HL-60/S4 (cell line): ENCODE results near the gene SINHCAF.
"Not testable (repeated sequence)": the region's sequence is repeated elsewhere in the genome, so short reads cannot be mapped to it uniquely, and the experiment has no call there.

Experiments
- in situ Hi-C: fragments of 300-500 bp; cut with MboI; formaldehyde crosslinking; loops from 2 replicates; pipeline ENCODE4 v1.14.3; 2022; ENCODE audit warnings: low sequenced_read_pairs

SINHCAF gene

DNA sequence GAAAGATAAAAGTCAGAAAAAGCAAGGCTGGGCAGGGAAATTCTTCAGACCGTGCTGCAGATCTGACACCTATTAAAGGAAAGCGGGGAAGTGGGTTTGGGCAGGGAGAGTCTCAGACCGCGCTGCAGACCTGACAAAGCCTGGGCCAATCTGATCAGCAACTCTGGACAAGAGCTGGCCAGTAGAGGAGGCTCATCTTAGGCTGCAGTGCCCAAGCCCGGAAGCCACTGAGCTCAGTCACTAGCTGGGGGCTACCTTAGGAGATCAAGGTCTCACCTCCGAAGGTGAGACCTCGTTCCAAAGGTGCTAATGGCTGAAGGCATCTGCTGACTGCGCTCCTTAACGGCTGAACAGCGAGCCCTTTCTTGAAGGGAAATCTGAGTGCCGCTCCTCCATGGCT lies 60.2 kb downstream of the SINHCAF start:
- in situ Hi-C loops, result no loop called here

DNA sequence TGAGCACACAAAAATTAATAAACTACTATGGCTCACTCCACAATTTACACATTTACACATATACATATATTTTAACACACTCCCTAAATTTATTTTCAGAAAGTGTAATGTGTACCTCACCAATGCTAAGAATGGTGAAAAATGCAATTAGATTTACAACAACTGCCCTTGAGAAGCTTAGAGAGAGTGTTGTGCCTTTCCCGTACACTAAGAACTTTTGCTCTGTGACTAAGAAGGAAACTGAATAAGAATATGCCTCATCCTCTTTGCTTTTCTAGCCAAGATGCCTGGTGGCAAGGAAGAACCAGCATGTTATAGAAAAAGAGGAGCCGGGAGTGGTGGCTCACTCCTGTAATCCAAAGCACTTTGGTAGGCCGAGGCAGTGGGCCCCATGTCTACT lies 62.3 kb downstream of the SINHCAF start:
- in situ Hi-C loops, result no loop called here

DNA sequence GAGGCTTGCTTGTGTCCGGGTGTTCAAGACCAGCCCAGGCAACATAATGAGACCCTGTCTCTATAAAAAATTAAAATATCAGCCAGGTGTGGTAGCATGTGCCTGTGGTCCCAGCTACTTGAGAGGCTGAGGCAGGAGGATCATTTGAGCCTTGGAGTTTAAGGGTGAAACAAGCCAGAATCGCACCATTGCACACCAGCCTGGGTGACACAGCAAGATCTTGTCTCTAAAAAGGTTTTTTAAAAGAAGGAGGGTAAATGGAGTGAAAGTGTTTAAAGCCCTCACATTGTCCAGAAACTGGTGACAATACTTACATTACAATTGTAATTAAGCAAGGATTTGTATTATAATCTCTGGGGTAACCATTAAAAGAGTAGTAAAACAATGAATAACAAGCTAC lies 64.2 kb downstream of the SINHCAF start:
- in situ Hi-C loops, result no loop called here

DNA sequence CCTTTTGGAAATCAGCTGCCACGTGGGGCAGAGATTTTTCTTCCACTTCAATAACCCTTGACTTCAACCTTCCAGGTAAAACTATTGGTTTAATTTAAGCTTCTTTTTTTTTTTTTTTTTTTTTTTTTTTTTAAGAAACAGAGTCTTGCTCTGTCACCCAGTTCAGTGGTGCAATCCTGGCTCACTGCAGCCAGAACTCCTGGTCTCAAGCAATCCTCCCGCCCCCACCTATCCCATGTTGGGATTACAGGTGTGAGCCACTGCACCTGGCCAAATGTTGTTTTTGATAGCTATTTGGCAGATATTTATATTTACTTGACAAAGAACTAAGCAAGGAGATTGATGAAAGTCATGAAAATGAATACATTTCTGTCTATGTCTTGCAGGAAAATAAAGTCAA lies 65.1 kb downstream of the SINHCAF start:
- in situ Hi-C loops, result no loop called here

DNA sequence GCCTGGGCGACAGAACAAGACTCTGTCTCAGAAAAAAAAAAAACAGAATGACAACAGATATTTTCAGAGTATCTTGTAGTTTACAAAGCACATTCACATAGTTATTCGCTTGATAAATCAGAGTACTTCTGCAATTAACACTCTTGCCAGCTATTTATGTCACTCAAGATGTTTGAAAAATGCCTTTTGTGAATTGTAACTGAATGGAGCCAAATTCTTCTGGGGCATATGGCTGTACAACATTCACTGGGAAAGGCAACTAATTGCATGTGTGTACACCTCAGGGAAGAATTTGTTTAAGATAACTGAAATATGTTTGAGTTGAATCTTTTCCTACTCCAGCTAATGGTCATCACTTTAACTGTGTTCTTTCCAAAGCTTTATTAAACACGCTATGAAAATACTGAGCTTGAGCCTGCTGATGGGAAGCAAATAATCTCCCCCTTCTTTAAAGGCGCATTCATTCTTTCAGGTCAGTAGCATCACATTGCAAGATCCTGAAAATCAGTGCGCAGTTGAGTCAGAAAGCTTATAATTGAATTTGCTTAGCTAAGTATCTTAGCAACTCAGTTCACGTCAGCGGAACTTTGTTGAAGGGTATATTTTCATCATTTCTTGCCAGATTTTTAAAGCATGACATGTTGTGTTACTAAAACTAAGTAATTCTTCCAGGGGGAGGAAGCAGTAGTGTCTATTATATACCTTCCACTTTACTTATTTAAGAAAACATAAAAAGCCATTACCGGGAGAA lies 66.6 kb downstream of the SINHCAF start:
- in situ Hi-C loops, result loop anchor here (10.0 kb wide), 1 partner anchor 375 kb away; no protein-coding TSS in a partner anchor

DNA sequence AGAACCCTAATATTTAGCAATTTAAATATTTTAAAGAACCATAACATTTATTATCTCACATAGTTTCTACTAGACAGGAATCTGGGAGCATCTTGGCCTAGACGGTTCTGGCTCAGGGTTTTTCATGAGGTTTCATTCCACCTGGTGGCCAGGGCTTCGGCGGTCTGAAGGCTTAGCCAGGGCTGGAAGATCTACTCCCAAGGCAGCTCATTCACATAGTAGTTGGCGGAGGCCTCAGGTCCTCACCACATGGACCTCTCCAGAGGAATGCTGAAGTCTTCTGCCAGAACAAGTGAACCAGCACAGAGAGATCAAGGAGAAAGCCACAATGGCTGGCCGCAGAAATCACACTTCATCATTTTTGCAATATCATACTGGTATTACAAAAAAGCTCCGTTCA lies 68.2 kb downstream of the SINHCAF start:
- in situ Hi-C loops, result loop anchor here (10.0 kb wide), 1 partner anchor 377 kb away; no protein-coding TSS in a partner anchor

DNA sequence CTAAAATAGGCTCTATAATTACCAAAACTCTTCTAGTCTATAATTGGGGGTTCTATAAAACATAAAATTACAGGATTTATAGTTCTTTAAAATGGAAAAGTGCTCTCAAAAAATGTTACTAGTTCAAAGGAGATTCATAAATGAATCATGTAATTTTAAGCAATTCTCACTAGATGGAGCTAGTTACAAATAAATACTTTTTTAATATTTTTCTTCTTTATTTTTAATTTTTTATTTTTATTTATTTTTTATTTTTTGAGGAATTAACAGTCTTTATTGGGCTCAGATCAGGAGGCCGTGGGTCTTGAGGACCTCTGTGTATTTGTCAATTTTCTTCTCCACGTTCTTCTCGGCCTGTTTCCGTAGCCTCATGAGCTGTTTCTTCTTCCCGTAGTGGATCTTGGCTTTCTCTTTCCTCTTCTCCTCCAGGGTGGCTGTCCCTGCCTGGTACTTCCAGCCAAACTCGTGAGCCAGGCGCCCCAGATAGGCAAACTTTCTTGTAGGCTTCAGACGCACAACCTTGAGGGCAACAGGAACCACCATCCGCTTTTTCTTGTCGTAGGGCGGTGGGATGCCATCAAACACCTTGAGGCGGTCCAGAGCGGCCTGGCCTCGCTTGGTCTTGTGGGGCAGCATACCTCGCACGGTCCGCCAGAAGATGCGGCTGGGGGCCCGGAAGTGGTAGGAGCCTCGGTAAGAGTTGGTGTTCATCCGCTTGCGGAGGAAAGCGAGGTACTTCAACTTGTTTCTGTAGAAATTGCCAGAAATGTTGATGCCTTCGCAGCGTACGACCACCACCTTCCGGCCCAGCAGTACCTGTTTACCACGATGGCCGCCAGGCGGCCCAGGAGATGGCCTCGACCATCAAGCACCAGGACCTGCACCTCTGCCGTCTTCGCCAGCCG lies 74.0 kb downstream of the SINHCAF start:
- in situ Hi-C loops, result loop anchor here (10.0 kb wide), 1 partner anchor 383 kb away; no protein-coding TSS in a partner anchor

DNA sequence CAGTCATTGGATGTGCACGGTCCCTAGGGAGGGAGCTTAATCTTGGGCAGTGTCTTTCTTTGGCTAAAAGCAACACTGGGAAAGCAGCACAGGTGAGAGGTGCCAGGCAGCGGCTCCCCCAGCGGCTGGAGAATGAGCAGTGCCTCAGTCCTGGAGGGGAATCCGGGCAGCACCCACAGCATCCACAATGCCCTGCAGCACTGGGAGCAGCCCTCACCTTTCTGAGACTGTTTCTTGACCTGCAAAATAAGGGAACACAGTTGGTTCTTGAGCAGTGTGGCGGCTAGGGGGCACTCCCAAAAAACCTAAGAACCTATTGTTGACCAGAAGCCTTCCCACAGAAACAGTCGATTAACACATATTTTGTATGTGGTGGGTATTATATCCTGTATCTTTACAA lies 75.8 kb downstream of the SINHCAF start:
- in situ Hi-C loops, result loop anchor here (10.0 kb wide), 1 partner anchor 385 kb away; no protein-coding TSS in a partner anchor

DNA sequence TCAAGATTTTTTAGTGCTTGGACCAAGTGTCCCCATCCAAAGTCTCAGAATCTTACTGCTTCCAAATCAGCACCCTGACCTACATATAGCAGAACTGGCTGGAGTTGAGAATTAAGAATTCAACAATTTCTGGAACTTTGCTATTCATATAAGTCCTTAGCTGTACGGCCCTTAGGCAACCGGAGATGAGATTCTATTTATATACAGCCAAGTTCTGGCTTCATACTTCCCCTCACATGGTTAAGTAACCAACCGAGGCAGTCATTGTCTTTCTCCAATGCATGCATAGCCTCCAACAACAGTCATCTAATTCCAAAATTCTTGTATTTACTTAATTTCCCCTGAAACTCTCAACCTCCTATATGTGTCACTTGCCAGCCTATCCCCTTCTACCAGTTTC lies 76.6 kb downstream of the SINHCAF start:
- in situ Hi-C loops, result no loop called here

DNA sequence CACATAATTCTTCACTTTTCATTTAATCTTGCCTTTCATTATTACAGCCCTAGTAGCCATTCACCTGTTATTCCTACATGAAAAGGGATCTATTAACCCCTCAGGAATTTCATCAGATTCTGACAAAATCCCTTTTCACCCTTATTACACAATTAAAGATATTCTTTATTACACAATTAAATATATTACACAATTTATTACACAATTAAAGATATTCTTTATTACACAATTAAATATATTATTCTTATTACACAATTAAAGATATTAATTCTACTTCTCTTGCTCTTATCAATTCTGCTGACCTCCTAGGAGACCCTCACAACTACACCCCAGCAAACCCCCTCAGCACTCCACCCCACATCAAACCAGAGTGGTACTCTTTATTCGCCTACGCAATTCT lies 77.1 kb downstream of the SINHCAF start:
- in situ Hi-C loops, result no loop called here

DNA sequence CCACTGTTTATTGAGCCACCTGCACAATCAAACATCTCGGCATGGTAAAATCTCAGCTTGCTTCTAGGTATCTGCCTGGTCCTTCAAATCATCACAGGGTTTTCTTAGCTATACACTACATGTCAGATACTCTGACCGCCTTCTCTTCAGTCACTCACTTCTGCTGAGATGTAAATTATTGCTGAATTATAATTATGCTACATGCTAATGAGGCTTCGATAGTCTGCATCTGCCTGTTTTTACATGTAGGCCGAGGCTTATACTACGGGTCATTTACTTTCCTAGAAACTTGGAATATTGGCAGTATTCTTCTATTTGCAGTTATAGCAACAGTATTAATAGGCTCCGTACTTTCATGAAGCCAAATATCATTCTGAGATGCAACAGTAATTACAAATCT lies 77.6 kb downstream of the SINHCAF start:
- in situ Hi-C loops, result no loop called here

DNA sequence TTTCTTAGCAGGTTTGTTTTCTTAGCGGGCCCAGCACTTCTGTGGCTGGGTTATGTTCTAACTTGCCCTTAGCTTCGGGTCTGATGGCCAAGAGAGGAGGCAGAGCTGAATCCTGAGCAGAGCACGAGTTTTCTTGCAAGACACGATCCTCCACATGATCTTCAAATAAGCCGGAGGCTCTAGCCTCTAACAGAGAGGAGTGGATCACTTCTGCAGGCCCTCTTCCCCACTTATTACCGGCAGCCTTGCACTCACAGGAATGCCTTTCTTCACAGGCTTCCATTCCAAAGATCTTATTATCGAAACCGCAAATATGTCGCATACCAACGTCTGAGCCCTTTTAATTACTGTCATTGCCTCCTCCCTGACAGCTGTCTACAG lies 79.5 kb downstream of the SINHCAF start:
- in situ Hi-C loops, result no loop called here

DNA sequence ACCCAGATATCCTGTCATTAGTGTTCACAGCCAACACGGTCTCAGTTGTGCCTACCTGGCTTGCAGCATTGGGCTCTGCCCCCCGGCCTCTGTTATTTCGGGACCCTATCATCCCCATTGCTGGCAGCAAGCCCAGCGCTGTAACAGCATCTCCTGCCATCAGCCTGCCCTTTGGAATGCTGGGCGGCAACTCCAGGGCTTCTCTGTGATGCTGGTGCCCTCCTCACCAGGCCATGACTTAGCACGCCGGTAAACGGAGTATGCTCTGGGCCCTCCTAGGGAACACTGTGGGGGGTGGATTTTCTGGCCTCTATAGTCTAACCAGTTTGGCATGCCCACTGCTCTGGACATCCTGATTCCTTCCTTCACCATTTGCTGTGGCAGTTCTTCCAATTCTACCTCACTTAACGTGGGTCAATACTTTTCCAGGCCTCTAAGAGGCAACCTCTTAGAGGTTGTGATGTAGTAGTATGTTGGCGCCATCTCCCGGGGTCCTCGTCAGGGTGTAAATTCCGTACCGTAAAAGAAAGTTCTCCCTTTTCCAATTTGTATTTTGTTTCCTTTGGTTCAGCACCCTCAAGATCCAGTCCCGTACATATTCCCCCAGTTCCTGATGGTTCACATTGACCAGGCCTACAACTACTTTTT lies 80.0 kb downstream of the SINHCAF start:
- in situ Hi-C loops, result no loop called here

DNA sequence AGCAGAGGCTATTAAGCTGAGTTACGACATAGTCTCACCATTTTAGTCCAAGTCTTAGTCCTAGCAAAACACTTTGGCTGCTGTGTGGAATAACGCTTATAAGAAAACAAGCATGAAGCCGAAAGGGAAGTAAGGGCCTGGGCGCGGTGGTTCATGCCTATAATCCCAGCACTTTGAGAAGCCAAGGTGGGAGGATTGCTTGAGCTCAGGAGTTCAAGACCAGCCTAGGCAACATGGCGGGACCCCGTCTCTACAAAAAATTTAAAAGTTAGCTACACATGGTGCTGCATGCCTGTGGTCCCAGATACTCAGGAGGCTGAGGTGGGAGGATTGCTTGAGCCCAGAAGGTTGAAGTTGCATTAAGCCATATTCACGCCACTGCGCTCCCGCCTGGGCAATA lies 83.5 kb downstream of the SINHCAF start:
- in situ Hi-C loops, result not testable (repeated sequence)

DNA sequence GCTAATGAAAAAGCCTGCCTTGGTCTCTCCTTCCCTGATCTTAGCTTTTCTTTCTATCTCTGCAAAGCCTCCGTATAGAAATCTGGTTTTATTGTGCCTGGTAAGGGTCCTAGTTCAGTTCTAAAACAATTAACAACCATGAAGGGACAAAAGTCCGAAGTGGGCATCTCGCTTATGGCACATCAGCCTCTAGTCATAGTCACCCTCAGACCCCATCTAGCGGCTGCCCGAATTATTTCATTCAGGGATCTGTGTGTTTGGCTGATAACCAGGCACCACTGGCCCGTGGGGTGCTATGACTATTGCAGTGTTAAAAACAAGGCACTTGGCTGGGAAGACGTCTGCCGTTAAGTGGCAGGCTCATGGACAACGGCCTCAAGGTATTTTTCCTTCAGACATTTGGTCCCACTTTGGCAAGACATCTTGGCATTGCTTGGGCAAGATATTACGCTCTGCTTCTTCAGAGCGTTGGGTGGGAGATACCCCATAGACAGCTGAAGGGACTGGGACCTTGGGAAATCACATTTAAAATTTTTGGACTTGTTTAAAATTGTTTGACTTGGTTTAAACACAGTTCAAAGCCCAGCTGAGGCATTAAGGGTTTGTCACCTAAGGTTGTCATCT lies 87.1 kb downstream of the SINHCAF start:
- in situ Hi-C loops, result no loop called here

DNA sequence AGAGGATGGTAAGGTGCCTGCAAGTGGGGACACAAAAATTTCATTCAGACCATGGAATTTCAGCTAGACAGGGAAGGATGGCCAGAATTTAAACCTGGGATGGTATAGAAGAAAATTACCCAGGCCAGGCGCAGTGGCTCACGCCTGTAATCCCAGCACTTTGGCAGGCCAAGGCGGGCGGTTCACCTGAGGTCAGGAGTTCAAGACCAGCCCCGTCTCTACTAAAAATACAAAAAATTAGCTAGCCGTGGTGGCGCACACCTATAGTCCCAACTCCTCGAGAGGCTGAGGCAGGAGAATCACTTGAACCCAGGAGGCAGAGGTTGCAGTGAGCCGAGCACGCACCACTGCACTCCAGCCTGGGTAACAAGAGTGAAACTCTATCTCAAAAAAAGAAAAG lies 87.6 kb downstream of the SINHCAF start:
- in situ Hi-C loops, result not testable (repeated sequence)

DNA sequence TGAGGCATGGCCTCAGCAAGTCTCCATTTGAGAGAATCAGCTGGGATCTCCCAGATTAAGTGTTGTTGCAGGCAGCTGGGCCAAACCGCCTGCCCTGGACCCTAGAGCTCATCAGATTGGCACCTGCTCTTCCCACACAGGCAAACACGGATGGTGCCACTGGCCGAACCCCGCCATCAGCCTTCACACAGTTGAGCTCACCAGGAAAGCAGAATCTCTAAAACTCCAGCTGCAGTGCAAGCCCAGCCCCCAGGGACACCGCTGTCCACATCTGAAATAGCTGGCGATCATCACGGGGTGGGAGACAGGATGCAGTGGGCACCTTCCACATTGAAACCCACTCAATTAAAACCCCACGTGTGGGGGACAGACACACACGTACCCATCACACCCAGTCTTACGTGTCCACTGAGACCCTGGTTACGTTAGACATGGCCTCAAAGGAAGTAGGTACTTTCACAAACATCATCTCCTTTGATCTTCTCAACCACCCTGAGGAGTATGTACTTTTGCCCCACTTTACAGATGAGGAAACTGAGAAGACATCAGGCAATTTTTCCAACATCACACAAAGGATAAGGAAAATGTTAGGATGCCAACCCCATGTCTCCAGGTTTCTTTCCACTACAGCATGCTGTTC lies 88.8 kb downstream of the SINHCAF start:
- in situ Hi-C loops, result no loop called here

DNA sequence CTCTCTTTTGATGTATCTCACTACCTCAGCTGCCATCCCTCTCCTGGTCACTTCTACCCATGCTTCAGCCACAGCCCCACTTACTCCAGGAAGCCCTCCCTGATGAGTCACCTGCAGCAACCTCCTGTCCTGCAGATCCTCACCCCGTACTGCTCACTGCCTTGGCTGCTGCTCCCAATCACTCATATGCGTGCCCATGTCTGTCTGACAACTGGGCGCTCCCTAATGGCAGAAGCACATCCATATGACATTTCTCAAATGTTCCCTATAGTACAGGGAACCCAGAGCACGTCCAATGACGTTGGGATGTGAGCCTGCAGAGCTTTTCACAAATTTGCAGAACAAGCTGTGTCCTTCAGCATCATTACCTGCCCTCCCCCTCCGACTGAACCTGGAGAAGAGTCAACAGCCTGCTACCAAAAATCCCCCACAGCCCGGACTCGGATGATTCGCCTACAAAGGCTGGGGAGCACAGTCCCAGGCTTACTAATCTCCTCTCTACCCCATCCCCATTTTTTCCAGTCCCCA lies 90.0 kb downstream of the SINHCAF start:
- in situ Hi-C loops, result no loop called here

DNA sequence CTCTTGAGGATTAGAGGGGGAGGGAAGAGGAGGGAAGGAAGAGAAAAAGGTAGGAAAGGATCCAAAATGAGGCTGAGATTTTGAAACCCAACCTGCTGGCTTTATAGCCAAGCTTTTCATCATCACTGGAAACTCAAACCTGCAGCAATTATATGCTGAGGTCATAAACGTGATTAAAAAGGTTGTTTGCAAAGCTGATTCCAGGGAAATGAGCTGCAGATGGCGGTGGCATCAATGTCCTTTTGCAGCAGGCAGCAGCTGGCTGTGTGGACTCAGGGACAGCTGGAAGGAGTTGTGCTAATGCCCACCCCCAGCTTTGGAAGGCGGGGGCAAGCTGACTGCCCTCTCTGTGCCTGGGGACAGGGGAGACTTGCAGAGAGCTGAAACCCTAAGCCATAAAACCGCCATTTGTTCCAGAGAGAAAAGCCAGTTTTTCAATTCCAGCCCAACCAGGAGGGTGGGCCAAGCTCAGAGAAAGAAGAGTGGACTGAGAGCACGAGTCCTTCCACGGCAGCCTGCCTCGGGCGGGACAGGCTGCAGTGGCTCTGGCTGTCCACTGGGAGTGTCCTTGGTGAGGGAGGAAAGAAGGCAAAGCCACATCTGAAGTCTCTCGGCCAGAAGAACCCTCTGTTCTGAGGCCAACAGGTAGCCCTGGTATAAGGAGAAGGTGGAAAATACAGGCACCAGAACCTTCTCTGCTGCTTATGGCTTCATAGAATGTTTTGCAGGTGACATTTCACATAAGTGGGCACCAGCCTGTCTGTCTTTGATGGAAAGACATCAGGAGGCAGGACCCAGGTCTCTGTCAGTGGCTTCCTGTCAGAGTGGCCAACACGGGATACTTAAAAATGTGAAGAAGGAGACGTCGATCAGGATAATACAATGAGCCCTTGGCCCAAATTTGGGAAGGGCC lies 90.7 kb downstream of the SINHCAF start:
- in situ Hi-C loops, result no loop called here
